DND-41 (cell line): Measurements from ENCODE around the gene RAB25.

Source experiments
- ATAC-seq: fragments of 200-7000 bp; cut with Tn5 transposase; 3 replicates; pipeline ENCODE4 v1.9.1; 2021; ENCODE audit warnings: low read depth; ENCODE audit not compliant: insufficient read depth
- DNase-seq: peaks from one replicate; pipeline ENCODE4 v3.0.0-alpha.2; 2020
- H2AFZ ChIP-seq: 2 replicates; pipeline ENCODE4 v1.6.0; 2012; ENCODE audit warnings: low read depth, low read length
- H3K27ac ChIP-seq: 2 replicates; pipeline ENCODE4 v1.5.1; 2012; ENCODE audit warnings: low read length, inconsistent platforms
- H3K27me3 ChIP-seq: fragments of 200-600 bp; sonication (generic); 2 replicates; pipeline ENCODE4 v1.6.0; 2012; ENCODE audit warnings: low read length, mild to moderate bottlenecking, inconsistent platforms; ENCODE audit not compliant: insufficient read depth, poor library complexity
- H3K36me3 ChIP-seq: 2 replicates; pipeline ENCODE4 v1.5.1; 2012; ENCODE audit warnings: low read length, inconsistent platforms; ENCODE audit not compliant: insufficient read depth
- H3K4me1 ChIP-seq: 2 replicates; pipeline ENCODE4 v1.5.1; 2012; ENCODE audit warnings: mild to moderate bottlenecking, low read length; ENCODE audit not compliant: insufficient read depth
- H3K4me2 ChIP-seq: 2 replicates; pipeline ENCODE4 v1.6.0; 2012; ENCODE audit warnings: mild to moderate bottlenecking, moderate library complexity, low read length, inconsistent platforms; ENCODE audit not compliant: insufficient read depth
- H3K4me3 ChIP-seq, 2 experiments: fragments of 200-600 bp in 1 of 2; shearing (Covaris generic) in 1 of 2; 2 replicates each; pipeline ENCODE4 v1.5.1; 2012 to 2016; ENCODE audit warnings: inconsistent platforms in 2 of 2, low read length in 2 of 2, mild to moderate bottlenecking in 2 of 2, low read depth in 1 of 2, moderate library complexity in 1 of 2
- H3K79me2 ChIP-seq: 2 replicates; pipeline ENCODE4 v1.6.0; 2012; ENCODE audit warnings: low read length, inconsistent platforms; ENCODE audit not compliant: insufficient read depth
- H3K9ac ChIP-seq: 2 replicates; pipeline ENCODE4 v1.6.0; 2012; ENCODE audit warnings: low read depth, mild to moderate bottlenecking, inconsistent platforms, low read length, moderate library complexity
- H3K9me3 ChIP-seq: 2 replicates; pipeline ENCODE4 v1.5.1; 2012; ENCODE audit warnings: low read length, moderate library complexity, mild to moderate bottlenecking, inconsistent platforms; ENCODE audit not compliant: insufficient read depth, severe bottlenecking
- H4K20me1 ChIP-seq: 2 replicates; pipeline ENCODE4 v1.6.0; 2012; ENCODE audit warnings: low read length; ENCODE audit not compliant: insufficient read depth
- EZH2 ChIP-seq: IDR thresholded peaks from 3 replicates; pipeline ENCODE4 v1.6.1; 2012; ENCODE audit warnings: borderline replicate concordance, low read depth, mild to moderate bottlenecking, moderate library complexity, low read length, inconsistent platforms; ENCODE audit not compliant: severe bottlenecking
- TF ChIP-seq, protein P1 (sequence below): IDR thresholded peaks from 2 replicates; pipeline ENCODE4 v1.5.1; 2012; ENCODE audit warnings: borderline replicate concordance, low read length, moderate library complexity, mild to moderate bottlenecking; ENCODE audit not compliant: poor library complexity, severe bottlenecking; ENCODE audit errors: extremely low read depth

The RAB25 gene

DNA sequence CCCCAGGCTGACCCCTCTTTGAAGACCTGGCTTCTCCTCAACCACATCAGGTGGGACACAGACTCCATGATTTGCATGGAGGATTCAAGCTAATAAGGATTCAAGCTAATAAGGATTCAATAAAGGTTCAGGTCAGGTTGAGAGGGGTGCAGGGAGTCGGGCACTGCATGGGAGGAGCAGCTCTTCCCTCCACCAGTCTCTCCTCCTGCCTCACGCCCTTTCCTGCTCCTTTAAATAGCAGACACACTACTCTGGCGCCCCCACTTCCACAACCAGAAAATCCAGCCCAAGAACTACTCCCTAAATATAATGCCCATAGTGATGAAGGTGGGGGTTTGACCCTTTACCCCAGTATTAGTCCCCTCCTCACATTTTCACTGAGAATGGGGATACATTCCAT is 14.2 kb downstream of the RAB25 start:
- peaks cover 8% of the 10 kb centered on the region; the same call in 1 of the 2 replicates for H4K20me1 ChIP-seq
- no peaks in the 10 kb centered on the region; the same call in 1 of the 2 replicates for H3K79me2 ChIP-seq
- H3K36me3 ChIP-seq = peaks cover 31% of the 10 kb centered on the region
- no peak overlapping the region for H2AFZ ChIP-seq
- TF ChIP-seq, protein P1, sequence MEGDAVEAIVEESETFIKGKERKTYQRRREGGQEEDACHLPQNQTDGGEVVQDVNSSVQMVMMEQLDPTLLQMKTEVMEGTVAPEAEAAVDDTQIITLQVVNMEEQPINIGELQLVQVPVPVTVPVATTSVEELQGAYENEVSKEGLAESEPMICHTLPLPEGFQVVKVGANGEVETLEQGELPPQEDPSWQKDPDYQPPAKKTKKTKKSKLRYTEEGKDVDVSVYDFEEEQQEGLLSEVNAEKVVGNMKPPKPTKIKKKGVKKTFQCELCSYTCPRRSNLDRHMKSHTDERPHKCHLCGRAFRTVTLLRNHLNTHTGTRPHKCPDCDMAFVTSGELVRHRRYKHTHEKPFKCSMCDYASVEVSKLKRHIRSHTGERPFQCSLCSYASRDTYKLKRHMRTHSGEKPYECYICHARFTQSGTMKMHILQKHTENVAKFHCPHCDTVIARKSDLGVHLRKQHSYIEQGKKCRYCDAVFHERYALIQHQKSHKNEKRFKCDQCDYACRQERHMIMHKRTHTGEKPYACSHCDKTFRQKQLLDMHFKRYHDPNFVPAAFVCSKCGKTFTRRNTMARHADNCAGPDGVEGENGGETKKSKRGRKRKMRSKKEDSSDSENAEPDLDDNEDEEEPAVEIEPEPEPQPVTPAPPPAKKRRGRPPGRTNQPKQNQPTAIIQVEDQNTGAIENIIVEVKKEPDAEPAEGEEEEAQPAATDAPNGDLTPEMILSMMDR = no peak
- TF ChIP-seq EZH2 = no peak
- no peak overlapping the region for H3K27ac ChIP-seq
- DNase-seq (no peak), ATAC-seq (no peak)
- H3K27me3 ChIP-seq = no peaks in the 10 kb centered on the region
- H3K9ac ChIP-seq = no peak overlapping the region
- H3K4me3 ChIP-seq = no peak overlapping the region
- H3K4me2 ChIP-seq = no peak overlapping the region
- H3K9me3 ChIP-seq = no peaks in the 10 kb centered on the region
- peaks cover 8% of the 10 kb centered on the region; the same call in 1 of the 2 replicates for H3K4me1 ChIP-seq

DNA sequence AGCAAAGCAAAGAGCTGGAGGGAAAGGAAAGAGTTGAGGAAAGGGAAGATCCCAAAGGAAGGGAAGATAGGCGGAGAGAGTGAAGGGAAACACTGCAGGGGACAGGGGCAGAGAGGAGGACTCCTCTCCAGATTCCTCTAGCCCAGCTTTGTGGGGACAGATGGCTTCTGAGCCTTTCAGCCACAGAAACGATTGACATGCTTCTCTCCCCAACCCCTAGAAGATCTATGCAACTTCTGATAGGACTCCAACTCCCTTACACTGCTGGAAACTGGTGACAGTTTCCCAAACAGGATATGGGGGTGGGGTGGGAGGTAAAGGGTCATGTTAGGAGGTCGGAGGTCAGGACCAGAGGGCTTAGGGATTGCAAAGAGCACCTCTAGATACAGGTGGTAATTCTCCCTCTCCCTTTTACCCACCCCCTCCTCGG is 14.8 kb downstream of the RAB25 start:
- no peak overlapping the region for H2AFZ ChIP-seq
- H3K36me3 ChIP-seq = peaks cover 31% of the 10 kb centered on the region
- H3K27ac ChIP-seq = no peak overlapping the region
- no peaks in the 10 kb centered on the region; the same call in 1 of the 2 replicates for H3K79me2 ChIP-seq
- no peak for ATAC-seq
- peaks cover 14% of the 10 kb centered on the region for H3K4me1 ChIP-seq
- H3K9ac ChIP-seq = no peak overlapping the region
- no peaks in the 10 kb centered on the region for H3K27me3 ChIP-seq
- no peak for TF ChIP-seq EZH2
- TF ChIP-seq, protein P1 = no peak
- peaks cover 8% of the 10 kb centered on the region; the same call in 1 of the 2 replicates for H4K20me1 ChIP-seq
- no peak overlapping the region for H3K4me2 ChIP-seq
- no peak for DNase-seq
- H3K9me3 ChIP-seq = no peaks in the 10 kb centered on the region
- H3K4me3 ChIP-seq = no peak overlapping the region

DNA sequence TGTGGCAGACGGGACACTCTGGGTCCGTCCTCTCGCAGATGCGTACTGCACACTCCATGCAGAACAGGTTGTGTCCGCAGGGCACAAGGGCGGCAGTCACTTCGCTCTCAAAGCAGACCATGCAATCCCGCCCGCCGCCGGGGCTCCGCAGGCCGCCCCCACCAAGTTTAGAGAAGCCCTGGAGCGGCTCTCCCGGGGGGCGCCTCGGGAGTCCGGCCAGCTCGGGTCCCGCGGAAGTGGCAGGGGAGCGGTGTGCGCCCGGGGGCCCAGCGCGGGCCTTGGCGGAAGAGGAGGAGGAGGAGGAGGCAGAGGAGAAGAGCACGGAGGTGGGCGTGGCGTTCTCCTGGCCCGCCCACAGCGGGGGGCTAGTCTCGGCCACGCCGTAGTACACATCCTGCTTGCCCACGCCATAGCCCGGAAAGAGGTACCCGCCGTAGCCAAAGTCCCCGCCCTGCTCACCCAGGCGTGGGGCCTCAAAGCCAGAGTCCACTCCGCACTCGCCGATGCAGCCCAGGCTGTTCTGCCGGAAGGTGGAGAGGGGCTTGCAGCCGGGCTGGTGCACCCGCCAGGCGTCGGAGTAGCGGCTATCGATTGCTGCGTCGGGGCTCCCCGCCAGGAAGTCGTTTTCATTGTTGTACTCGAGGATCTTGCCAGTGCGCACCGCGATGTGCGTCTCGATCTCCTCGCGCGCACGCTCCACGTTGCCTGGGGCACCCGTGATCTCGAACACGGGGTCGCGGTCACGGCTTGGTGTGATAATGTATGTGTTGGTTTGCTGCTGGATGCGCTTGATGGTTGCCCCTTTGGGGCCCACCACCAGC is 15.9 kb downstream of the RAB25 start:
- no peak overlapping the region for H3K4me2 ChIP-seq
- H4K20me1 ChIP-seq = peaks cover 8% of the 10 kb centered on the region; the same call in 1 of the 2 replicates
- H3K36me3 ChIP-seq = peaks cover 31% of the 10 kb centered on the region
- no peak overlapping the region for H3K9ac ChIP-seq
- ATAC-seq (no peak), DNase-seq (no peak)
- H3K79me2 ChIP-seq = peaks cover 8% of the 10 kb centered on the region
- no peak overlapping the region for H3K27ac ChIP-seq
- H2AFZ ChIP-seq = no peak overlapping the region
- H3K4me1 ChIP-seq = peaks cover 21% of the 10 kb centered on the region
- H3K4me3 ChIP-seq = no peak overlapping the region
- H3K27me3 ChIP-seq = no peaks in the 10 kb centered on the region
- H3K9me3 ChIP-seq = no peaks in the 10 kb centered on the region
- no peak for TF ChIP-seq EZH2
- TF ChIP-seq, protein P1 = no peak
